HG02870 (cell line): ENCODE data around the gene GH1.
"Not testable (repeated sequence)": the region's sequence is repeated elsewhere in the genome, so short reads cannot be mapped to it uniquely, and the experiment has no call there.

Experiments
- ATAC-seq: cut with Tn5 transposase; IDR thresholded peaks from one replicate; pipeline ENCODE4 v1.9.1; 2021; ENCODE audit warnings: mild to moderate bottlenecking, moderate library complexity; ENCODE audit not compliant: unreplicated experiment

The GH1 gene

GRCh38 chr17:63918789-63919305, at the start of gene GH1:
Gene GH1, minus strand, starts transcription at chr17:63918839. Its CDS starts 63 bp downstream, at chr17:63918776.
- ATAC-seq = not testable (repeated sequence)

- no peak for ATAC-seq
Measured at GRCh38 chr17:63967953-63968352, 49.3 kb upstream of the GH1 start.

GRCh38 chr17:63966646-63967264, 48.1 kb upstream of the GH1 start:
- no peak for ATAC-seq

GRCh38 chr17:63963123-63963522, 44.5 kb upstream of the GH1 start:
- ATAC-seq = no peak

DNA sequence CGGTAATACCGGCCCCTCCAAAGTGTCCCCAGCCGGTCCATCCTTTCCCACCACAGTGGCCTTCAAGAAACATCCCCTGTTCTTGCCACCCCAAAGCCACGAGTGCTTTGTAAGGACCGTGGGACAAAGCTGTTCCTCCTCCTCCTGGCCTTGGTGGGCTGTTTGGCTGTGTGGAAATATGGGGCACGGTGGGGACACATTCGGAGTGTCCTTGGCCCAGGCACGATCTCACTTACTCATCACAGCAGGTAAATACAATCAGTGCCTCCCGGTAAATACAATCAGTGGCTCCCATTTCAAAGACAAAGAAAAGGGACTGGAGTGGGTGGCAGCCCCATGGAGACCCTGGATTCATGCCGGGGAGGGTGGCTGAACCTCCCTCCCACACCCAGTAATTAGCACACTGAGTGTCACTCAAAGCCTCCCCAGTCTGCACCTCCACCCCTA, 43.7 kb upstream of the GH1 start:
- no peak for ATAC-seq

- ATAC-seq = no peak
Measured at GRCh38 chr17:63961355-63962212, 42.9 kb upstream of the GH1 start.

DNA sequence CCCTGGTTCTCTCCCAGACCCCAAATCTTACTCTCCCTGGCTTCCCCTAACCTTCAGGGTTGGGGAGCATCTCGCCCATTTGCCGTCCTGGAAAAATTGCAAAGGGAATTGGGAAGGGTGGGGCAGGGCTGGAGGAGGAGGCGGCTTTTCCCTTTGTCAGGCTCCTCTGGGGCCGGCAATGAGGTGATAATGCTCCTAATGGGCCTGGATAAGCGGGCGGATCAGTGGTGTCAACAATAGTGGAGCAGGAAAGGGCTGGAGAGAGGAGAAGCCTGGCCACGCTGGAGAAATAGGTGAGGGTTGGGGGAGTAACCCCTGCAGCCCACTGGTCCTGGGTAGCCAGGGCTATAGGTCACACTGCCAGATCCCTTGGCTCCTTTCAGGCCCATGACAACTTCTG, 41.8 kb upstream of the GH1 start:
- ATAC-seq = no peak

DNA sequence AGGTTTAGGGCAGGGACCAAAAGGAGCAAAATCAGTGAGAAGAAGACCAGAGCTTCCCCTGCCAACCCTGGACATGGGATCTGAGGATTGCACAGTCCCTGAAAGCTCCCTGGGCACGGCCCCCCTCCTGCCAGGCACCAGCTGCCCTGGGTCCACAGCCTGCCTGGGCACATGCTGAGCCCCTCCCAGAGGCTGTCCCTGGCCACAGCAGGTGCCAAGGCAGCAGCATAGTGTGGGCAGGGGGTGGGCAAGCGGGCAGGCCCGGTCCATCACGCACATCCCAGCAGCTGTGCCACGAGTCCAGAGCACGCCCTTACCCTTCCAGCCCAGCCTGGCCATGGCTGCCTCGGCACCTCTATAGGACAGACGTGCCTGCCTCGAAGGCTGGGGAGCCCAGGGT, 41.4 kb upstream of the GH1 start:
- ATAC-seq = no peak

DNA sequence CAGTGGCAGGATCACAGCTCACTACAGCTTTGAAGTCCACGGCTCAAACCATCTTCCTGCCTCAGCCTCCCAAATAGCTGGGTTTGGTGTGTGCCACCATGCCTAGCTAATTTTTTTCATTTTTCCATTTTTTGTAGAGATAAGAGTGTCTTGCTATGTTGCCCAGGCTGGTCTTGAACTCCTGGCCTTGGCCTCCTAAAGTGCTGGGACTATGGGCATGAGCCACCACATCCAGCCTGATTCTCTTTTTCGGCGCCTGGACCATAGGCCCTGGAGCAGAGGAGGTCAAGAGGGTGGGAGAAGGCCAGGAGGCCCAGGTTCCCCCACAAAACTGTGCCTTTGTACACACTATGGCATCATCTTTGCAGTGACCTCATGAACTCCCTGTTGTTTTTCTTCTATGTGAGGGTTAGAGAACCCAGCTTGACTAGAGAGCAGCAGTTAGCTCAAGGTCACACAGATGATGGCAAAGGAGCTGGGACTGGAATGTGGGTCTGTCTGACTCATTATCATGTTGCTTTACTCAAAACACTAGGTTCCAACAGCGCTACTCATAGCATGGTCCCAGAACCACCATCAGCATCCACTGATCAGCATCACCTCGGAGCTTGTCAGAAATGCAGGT, 37.8 kb upstream of the GH1 start:
- no peak for ATAC-seq

- no peak for ATAC-seq
Measured at GRCh38 chr17:63955791-63956190, 37.2 kb upstream of the GH1 start.

GRCh38 chr17:63955232-63955631, 36.6 kb upstream of the GH1 start:
- no peak for ATAC-seq

DNA sequence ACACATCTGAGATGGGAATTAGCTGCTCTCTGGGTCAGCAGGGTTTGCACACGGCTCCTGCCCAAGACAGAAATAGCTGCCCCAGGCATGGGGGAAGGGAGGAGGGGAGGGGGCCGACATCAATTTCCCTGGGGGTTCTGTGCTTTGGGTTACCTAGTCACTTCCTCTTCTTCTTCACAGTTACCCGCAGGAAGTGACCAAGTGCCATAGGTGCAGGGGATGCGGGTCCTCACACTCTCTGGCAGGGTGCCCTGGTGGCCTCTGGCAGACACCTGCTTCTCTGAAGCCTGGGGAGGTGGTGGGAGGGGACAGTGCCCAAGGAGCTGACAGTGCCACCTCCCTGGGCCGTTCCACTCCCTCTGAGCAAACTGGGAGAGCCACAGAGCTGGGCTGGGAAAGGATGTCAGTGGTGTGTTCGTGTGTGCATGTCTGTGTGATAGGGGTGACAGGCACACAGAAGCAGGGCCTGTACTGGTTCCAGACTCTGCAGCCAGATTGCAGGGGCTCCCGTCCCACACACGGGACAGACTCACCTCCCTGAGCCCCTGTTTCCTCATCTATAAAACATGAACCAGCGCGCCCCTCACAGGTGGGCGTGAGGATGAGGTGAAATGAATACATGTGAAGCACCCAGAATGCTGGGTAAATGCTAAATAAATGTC, 35.9 kb upstream of the GH1 start:
- no peak for ATAC-seq

- no peak for ATAC-seq
Measured at GRCh38 chr17:63950940-63951907, 32.6 kb upstream of the GH1 start.

DNA sequence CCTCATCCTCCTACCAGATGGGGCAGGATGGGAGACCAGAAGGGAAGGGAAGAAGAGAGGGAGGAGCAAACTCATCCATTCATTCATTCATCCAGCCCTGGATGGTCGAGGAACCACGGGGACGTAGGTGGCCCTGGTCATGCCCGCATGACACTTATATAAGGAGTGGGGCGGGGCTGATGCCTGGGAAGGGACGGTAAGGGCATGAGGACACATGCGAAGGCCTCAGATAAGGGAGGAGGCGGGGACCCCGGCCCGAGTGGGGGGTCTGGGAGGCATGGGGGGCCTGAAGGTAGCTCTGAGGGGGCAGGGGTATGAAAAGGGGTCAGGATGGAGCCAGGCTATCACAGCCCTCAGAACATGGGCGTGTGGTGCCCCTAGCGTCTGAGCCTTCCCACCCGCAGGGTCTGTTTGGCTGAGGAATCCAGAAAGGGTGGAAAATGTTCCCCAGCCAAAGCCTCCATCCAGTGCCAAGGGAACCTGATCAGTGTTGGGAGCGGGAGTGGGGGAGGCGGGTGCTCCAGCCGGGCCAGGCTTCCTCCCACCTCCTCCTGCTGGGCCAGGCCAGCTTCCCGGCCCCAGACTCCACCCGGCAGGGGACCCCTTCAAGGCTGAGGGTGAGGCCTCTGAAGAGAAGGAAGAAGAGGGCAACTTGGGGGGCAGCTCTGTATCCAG, 31.1 kb upstream of the GH1 start:
- no peak for ATAC-seq

GRCh38 chr17:63948521-63948920, 29.9 kb upstream of the GH1 start:
- ATAC-seq = no peak

- no peak for ATAC-seq
Measured at GRCh38 chr17:63947711-63948330, 29.2 kb upstream of the GH1 start.

- no peak for ATAC-seq
Measured at GRCh38 chr17:63946440-63947363, 28.1 kb upstream of the GH1 start.
